K562 (cell line): ENCODE data around the gene DAGLA. TPM values are rescaled to one million over a fixed set of nuclear protein-coding genes. Genes with fewer than 3 reads are reported as not detected.
"Not testable (repeated sequence)": the region's sequence is repeated elsewhere in the genome, so short reads cannot be mapped to it uniquely, and the experiment has no call there.

ENCODE experiments used
- ATAC-seq: fragments of 200-7000 bp; cut with Tn5 transposase; 3 replicates; pipeline ENCODE4 v1.9.1; 2020; ENCODE audit warnings: moderate library complexity
- BruUV-seq: library from RNA; stranded (reverse); fragments of 400-500 nt; replicated peaks from 2 replicates; lab custom pipeline; 2021; lab: Mats Ljungman, UMichigan
- CTCF ChIA-PET: fragments of 300-600 bp; formaldehyde crosslinking; extraction: SDS; loops from one replicate; lab custom pipeline; 2021; ENCODE audit warnings: low intra/inter-chr PET ratio; lab: Yijun Ruan, JAX
- POLR2A ChIA-PET: fragments of 300-600, 350-650 bp; sonication (Branson Sonifier 250); formaldehyde crosslinking; extraction: SDS; loops from one replicate; lab custom pipeline; 2021; ENCODE audit warnings: antibody characterized with exemption, inconsistent platforms; lab: Yijun Ruan, JAX
- DNase-seq, 4 experiments: peaks; one replicate each; pipeline versions ENCODE4 v3.0.0 to v3.0.0-alpha.2; 2011 to 2018; ENCODE audit warnings: low spot score in 3 of 4, mixed read lengths in 3 of 4; ENCODE audit errors: extremely low read depth in 1 of 4
- FAIRE-seq: peaks from 2 replicates; lab custom pipeline; 2011; peaks lifted over from hg19 to GRCh38; lab: Jason Lieb, UNC
- H2AFZ ChIP-seq: 2 replicates; pipeline ENCODE4 v1.6.0; 2011; ENCODE audit warnings: low read depth, low read length, control low read depth, inconsistent platforms
- H3K27ac ChIP-seq: fragments of 200-600 bp; 3 replicates; pipeline ENCODE4 v1.8.0; 2011; ENCODE audit warnings: low read depth, mild to moderate bottlenecking, control low read depth, inconsistent platforms, low read length, moderate library complexity, mixed read lengths; ENCODE audit errors: extremely low read depth
- H3K27me3 ChIP-seq, 2 experiments: fragments of 300-600 bp in 1 of 2; 2 replicates in 1 of 2; 3 replicates in 1 of 2; pipeline versions ENCODE4 v1.6.0 to v1.8.0; 2011; ENCODE audit warnings: inconsistent platforms in 2 of 2, low read length in 2 of 2, mild to moderate bottlenecking in 1 of 2, mixed read lengths in 1 of 2, moderate library complexity in 1 of 2; ENCODE audit not compliant: control insufficient read depth in 2 of 2, insufficient read depth in 2 of 2
- H3K36me3 ChIP-seq: fragments of 300-600 bp; 3 replicates; pipeline ENCODE4 v1.8.0; 2011; ENCODE audit warnings: mild to moderate bottlenecking, low read length, inconsistent platforms; ENCODE audit not compliant: control insufficient read depth, insufficient read depth
- H3K4me1 ChIP-seq, 2 experiments: fragments of 200-600 bp in 1 of 2; replicated peaks in 1 of 2; 2 replicates in 1 of 2; 3 replicates in 1 of 2; pipeline versions ENCODE4 v1.5.1 to v1.8.0; 2011; ENCODE audit warnings: inconsistent platforms in 2 of 2, low read length in 2 of 2, mild to moderate bottlenecking in 1 of 2, mixed read lengths in 1 of 2, moderate library complexity in 1 of 2; ENCODE audit not compliant: control insufficient read depth in 2 of 2, insufficient read depth in 2 of 2
- H3K4me2 ChIP-seq: 2 replicates; pipeline ENCODE4 v1.6.1; 2011; ENCODE audit warnings: low read length, control low read depth, inconsistent platforms, mixed read lengths; ENCODE audit not compliant: insufficient read depth
- H3K4me3 ChIP-seq: fragments of 200-600 bp; sonication (generic), shearing (Covaris generic); 2 replicates; pipeline ENCODE4 v1.5.1; 2016; ENCODE audit warnings: control low read depth, inconsistent platforms
- H3K79me2 ChIP-seq: fragments of 200-600 bp; 3 replicates; pipeline ENCODE4 v1.8.0; 2011; ENCODE audit warnings: low read length, inconsistent platforms; ENCODE audit not compliant: control insufficient read depth, insufficient read depth
- H3K9ac ChIP-seq, 2 experiments: 2 replicates each; pipeline versions ENCODE4 v1.6.0 to v1.6.1; 2011; ENCODE audit warnings: low read depth in 2 of 2, low read length in 2 of 2, control low read depth in 1 of 2, inconsistent platforms in 1 of 2, mild to moderate bottlenecking in 1 of 2, mixed read lengths in 1 of 2; ENCODE audit not compliant: insufficient read depth in 1 of 2
- H3K9me1 ChIP-seq: one replicate; pipeline ENCODE4 v1.6.0; 2011; ENCODE audit warnings: inconsistent platforms, mild to moderate bottlenecking, low read length, moderate library complexity; ENCODE audit not compliant: control insufficient read depth, insufficient read depth
- H3K9me3 ChIP-seq: replicated peaks from 2 replicates; pipeline ENCODE4 v1.5.1; 2011; ENCODE audit warnings: low read depth, low read length, inconsistent platforms; ENCODE audit not compliant: control insufficient read depth, insufficient read depth
- H4K20me1 ChIP-seq: replicated peaks from 2 replicates; pipeline ENCODE4 v1.6.1; 2011; ENCODE audit warnings: low read length, inconsistent platforms, mixed read lengths; ENCODE audit not compliant: control insufficient read depth, insufficient read depth
- HSF4 ChIP-seq: fragments of 250-450 bp; sonication (Bioruptor Pico); IDR thresholded peaks from 2 replicates; pipeline ENCODE4 v2.1.2; 2022; ENCODE audit warnings: mild to moderate bottlenecking, moderate library complexity, borderline replicate concordance
- MCM2 ChIP-seq: fragments of 450-650 bp; IDR thresholded peaks from 2 replicates; pipeline ENCODE4 v1.6.1; 2017; ENCODE audit warnings: low read depth, mild to moderate bottlenecking
- MEF2D ChIP-seq: conservative IDR thresholded peaks from 2 replicates; pipeline ENCODE4 v1.6.1; 2016; ENCODE audit warnings: low read depth, missing genetic modification characterization, missing compliant biosample characterization
- NRF1 ChIP-seq, 2 experiments: fragments of 450-650 bp; IDR thresholded peaks in 1 of 2; conservative IDR thresholded peaks in 1 of 2; 2 replicates each; pipeline ENCODE4 v1.6.1; 2014; ENCODE audit warnings: mild to moderate bottlenecking in 2 of 2
- ZNF445 ChIP-seq: fragments of 250-450 bp; sonication (Bioruptor Pico); IDR thresholded peaks from 2 replicates; pipeline ENCODE4 v1.4.0; 2020; ENCODE audit warnings: low read depth, mild to moderate bottlenecking, moderate library complexity
- ZNF77 ChIP-seq: fragments of 250-450 bp; sonication (Bioruptor Pico); IDR thresholded peaks from 2 replicates; pipeline ENCODE4 v1.5.0; 2020
- WGBS: fragments of 100-300 bp; shearing (Covaris generic); methylation state at CpG from one replicate; pipeline ENCODE4 v1.1.6; 2016; ENCODE audit warnings: low coverage, mixed read lengths; ENCODE audit not compliant: insufficient coverage; ENCODE audit errors: missing lambda C conversion rate; 5-methylcytosine and 5-hydroxymethylcytosine counted together
- in situ Hi-C: fragments of 300-500 bp; cut with MboI; formaldehyde crosslinking; loops from 4 replicates; pipeline ENCODE4 v1.15.0; 2018; ENCODE audit warnings: inconsistent platforms, mixed read lengths
- intact Hi-C: fragments of 100-400 bp; cut with micrococcal nuclease; formaldehyde crosslinking; loops from 2 replicates; pipeline ENCODE4 v1.14.2; 2022
- polyA plus RNA-seq, 8 experiments: library from polyadenylated mRNA; depleted of rRNA in 4 of 8; stranded (reverse) in 5 of 8; unstranded in 3 of 8; fragments of >200 nt; fragmentation: Nextera tagmentation in 2 of 8; fragmentation: Illumina TruSeq in 1 of 8; extraction: Ambion mirVana in 2 of 8; extraction: Trizol in 1 of 8; gene quantifications; 2 replicates each; pipeline versions ENCODE4 v1.2.1 to v1.2.3, GENCODE V29; 2011 to 2014; ENCODE audit warnings: inconsistent platforms in 1 of 8, missing spikeins in 1 of 8
- total RNA-seq, 7 experiments: library from RNA; depleted of rRNA in 6 of 7; stranded (reverse); fragments of >200 nt in 6 of 7; fragmentation: Illumina TruSeq in 2 of 7; extraction: Trizol in 2 of 7; gene quantifications; 2 replicates each; pipeline versions ENCODE4 v1.2.1 to v1.2.3, GENCODE V29; 2011 to 2021; ENCODE audit warnings: low replicate concordance in 1 of 7

Gene DAGLA
- total and polyA plus RNA-seq, 9 of the 15 experiments (the other 6 are each of a cell fraction or from before 2014, with no cell fraction given), result 0.03 to 0.16 (median 0.04) TPM; not detected in 4

GRCh38 chr11:61654397-61654829, 25.8 kb upstream of the DAGLA start:
- FAIRE-seq, result no peak

GRCh38 chr11:61655266-61656159, 24.7 kb upstream of the DAGLA start:
- H3K79me2 ChIP-seq, H3K9me1 ChIP-seq, ATAC-seq, CTCF ChIA-PET, H4K20me1 ChIP-seq, H3K9ac ChIP-seq, BruUV-seq, FAIRE-seq, DNase-seq, H3K4me2 ChIP-seq, H3K4me3 ChIP-seq, intact Hi-C loops, in situ Hi-C loops, H3K27ac ChIP-seq, H3K9me3 ChIP-seq, H3K36me3 ChIP-seq, H2AFZ ChIP-seq: not testable (repeated sequence)
- POLR2A ChIA-PET, result interaction anchor here (0.6 kb wide), 1 partner anchor 156 kb away, joined by 3 read pairs; no protein-coding TSS in a partner anchor
- Histone ChIP-seq H3K4me1 (peaks cover 0 to 11% of the 10 kb centered on the region in 2 experiments; a peak in 2 of 5 replicates), H3K27me3 (peaks cover 24 to 49% of the 10 kb centered on the region in 2 experiments; a peak in 4 of 5 replicates)
- WGBS, result 1% methylated on average over 13 of the region's 17 CpGs

More at GRCh38 chr11:61654397-61654829, 25.8 kb upstream of the DAGLA start:
- H3K4me2 ChIP-seq, result no peak overlapping the region
- POLR2A ChIA-PET, result interaction anchor here (0.7 to 0.8 kb wide), 2 partner anchors 10 to 17 kb away, joined by 3 to 4 read pairs; no protein-coding TSS in a partner anchor
- no TSS peak for BruUV-seq
- TF ChIP-seq MCM2 (no peak), HSF4 (no peak), MEF2D (tag) (no peak), ZNF77 (CRISPR knock-in tag) (no peak), NRF1 (conservative IDR thresholded peaks at IDR 0.05 in 1 of 2, IDR thresholded peaks at IDR 0.05 in 1 of 2) (peak in 1 of 2 experiments; percentile 30; a peak in 2 of 4 replicates), ZNF445 (CRISPR knock-in tag) (no peak)
- CTCF ChIA-PET, result no interaction called here
- H3K9ac ChIP-seq, result no peak overlapping the region
- no peaks in the 10 kb centered on the region for H3K9me3 ChIP-seq
- DNase-seq (no peak), ATAC-seq (no peak)
- in situ Hi-C loops, result no loop called here
- H3K4me3 ChIP-seq, result no peak overlapping the region
- 0% methylated on average over 4 of the region's 7 CpGs for WGBS
- H4K20me1 ChIP-seq, result peaks cover 5% of the 10 kb centered on the region; the same call in 1 of the 2 replicates
- peaks cover 0 to 11% of the 10 kb centered on the region in 2 experiments; a peak in 2 of 5 replicates for H3K4me1 ChIP-seq
- H3K36me3 ChIP-seq, result no peaks in the 10 kb centered on the region
- H3K27me3 ChIP-seq, result peaks cover 22 to 43% of the 10 kb centered on the region in 2 experiments; a peak in 4 of 5 replicates
- intact Hi-C loops, result no loop called here
- no peaks in the 10 kb centered on the region for H3K79me2 ChIP-seq
- H3K27ac ChIP-seq, result no peak overlapping the region
- no peak overlapping the region for H2AFZ ChIP-seq
- H3K9me1 ChIP-seq, result no peaks in the 10 kb centered on the region
